ENCODE measurements around the gene PTGR1.
"Not testable (repeated sequence)": the region's sequence is repeated elsewhere in the genome, so short reads cannot be mapped to it uniquely, and the experiment has no call there.

The PTGR1 gene

GRCh38 chr9:111601237-111602018, 2.0 kb upstream of the PTGR1 start:
- Histone ChIP-seq H3K9me3 (ENCODE audit: control insufficient read depth, insufficient read depth, low read length) (no peaks in the 10 kb centered on the region), H3K36me3 (ENCODE audit: insufficient read depth, low read length) (0 out of 2 replicates have a peak, but pooled peaks cover 4% of the 10 kb centered on the region), H3K4me1 (ENCODE audit: insufficient read depth, low read length) (no peaks in the 10 kb centered on the region), H3K9ac (ENCODE audit: low read depth, low read length) (no peak overlapping the region)

GRCh38 chr9:111599955-111600343, 502 bp upstream of the PTGR1 start:
- H3K9ac ChIP-seq (ENCODE audit: low read depth, low read length) = peak overlapping the region; percentile 83

DNA sequence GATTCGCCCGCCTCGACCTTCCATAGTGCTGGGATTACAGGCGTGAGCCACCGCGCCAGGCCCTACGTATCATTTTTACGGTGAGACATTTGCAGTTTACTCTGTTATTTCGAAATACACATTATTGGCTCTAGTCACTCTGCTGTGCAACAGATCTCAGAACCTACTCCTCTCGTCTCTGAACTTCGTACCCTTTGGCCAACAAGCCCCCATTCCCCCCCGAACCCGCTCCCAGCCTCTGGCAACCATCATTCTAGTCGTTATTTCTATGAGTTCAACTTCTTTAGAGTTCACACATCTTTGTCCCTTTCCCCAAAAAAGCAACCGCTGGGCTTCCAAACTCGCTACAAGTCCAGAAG, 735 bp downstream of the PTGR1 start:
- H3K9me3 ChIP-seq (ENCODE audit: control insufficient read depth, insufficient read depth, low read length) = no peaks in the 10 kb centered on the region
- H3K4me1 ChIP-seq (ENCODE audit: insufficient read depth, low read length) = no peaks in the 10 kb centered on the region
- peaks cover 9% of the 10 kb centered on the region; the same call in 1 of the 2 replicates for H3K36me3 ChIP-seq (ENCODE audit: insufficient read depth, low read length)
- H3K9ac ChIP-seq (ENCODE audit: low read depth, low read length) = peak overlapping the region; percentile 83

More at GRCh38 chr9:111599955-111600343, 502 bp upstream of the PTGR1 start:
- H3K36me3 ChIP-seq (ENCODE audit: insufficient read depth, low read length) = 0 out of 2 replicates have a peak, but pooled peaks cover 4% of the 10 kb centered on the region
- H3K9me3 ChIP-seq (ENCODE audit: control insufficient read depth, insufficient read depth, low read length) = no peaks in the 10 kb centered on the region
- H3K4me1 ChIP-seq (ENCODE audit: insufficient read depth, low read length) = no peaks in the 10 kb centered on the region

DNA sequence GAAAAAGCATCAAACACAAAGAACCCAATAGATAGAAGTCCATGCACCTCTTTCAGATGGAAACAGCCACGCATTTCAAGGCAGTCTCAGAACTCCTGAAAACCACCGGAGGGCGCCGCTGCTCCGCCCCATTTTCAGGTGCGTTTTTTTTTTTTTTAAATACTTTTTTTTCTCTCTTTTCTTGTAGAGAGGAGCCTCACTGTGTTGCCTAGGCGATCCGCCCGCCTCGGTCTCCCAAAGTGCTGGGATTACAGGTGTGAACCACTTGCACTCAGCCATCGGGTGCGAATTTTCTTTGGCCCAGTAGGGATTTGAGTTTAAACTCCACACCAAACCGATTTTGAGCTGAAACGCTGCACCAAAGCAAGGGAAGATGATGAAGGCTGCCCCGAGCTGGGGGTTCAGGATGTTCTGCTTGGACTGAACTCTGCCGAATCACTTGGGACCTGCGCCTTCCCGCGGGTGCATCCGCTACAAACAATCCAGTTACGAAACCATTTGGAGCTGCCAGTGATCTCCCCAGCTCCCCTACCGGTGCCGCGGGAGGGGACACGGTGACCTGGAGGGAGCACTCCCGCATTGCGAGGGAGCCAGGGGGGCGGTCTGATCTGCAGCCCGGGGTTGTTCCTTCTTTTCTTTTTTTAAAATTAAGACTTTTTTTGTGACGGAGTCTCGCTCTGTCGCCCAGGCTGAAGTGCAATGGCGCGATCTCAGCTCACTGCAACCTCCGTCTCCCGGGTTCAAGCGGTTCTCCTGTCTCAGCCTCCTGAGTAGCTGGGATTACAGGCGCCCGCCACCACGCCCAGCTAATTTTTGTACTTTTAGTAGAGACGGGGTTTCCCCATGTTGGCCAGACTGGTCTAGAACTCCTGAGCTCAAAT, 1.4 kb downstream of the PTGR1 start:
- Histone ChIP-seq H3K9me3 (ENCODE audit: control insufficient read depth, insufficient read depth, low read length) (no peaks in the 10 kb centered on the region), H3K9ac (ENCODE audit: low read depth, low read length) (peak overlapping the region; percentile 83), H3K36me3 (ENCODE audit: insufficient read depth, low read length) (peaks cover 11% of the 10 kb centered on the region; the same call in 1 of the 2 replicates), H3K4me1 (ENCODE audit: insufficient read depth, low read length) (no peaks in the 10 kb centered on the region)

- Histone ChIP-seq H3K36me3 (ENCODE audit: insufficient read depth, low read length) (peaks cover 13% of the 10 kb centered on the region), H3K9ac (ENCODE audit: low read depth, low read length) (no peak overlapping the region), H3K4me1 (ENCODE audit: insufficient read depth, low read length) (no peaks in the 10 kb centered on the region), H3K9me3 (ENCODE audit: control insufficient read depth, insufficient read depth, low read length) (no peaks in the 10 kb centered on the region)
Measured at GRCh38 chr9:111588846-111589245, 10.6 kb downstream of the PTGR1 start.

DNA sequence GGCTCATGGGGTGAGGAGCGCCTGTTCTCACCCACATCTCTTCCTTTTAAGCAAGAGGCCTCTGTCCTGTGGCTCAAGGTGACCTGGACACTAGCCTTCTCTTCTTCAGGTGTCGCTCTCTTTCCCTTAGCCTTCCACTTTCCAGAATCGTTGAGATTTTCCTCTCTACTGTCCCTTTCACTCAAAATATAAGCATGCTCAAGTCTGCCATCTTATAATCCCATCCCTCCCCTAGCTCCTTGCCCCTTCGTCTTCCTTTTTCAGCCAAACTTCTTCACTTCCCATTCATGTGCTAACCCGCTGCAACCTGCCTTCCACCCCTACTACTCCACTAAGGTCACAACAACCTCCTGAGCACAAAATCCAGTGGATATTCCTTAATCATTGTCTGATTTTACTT, 13.1 kb downstream of the PTGR1 start:
- Histone ChIP-seq H3K36me3 (ENCODE audit: insufficient read depth, low read length) (peaks cover 20% of the 10 kb centered on the region; the same call in 1 of the 2 replicates), H3K4me1 (ENCODE audit: insufficient read depth, low read length) (no peaks in the 10 kb centered on the region), H3K9ac (ENCODE audit: low read depth, low read length) (no peak overlapping the region), H3K9me3 (ENCODE audit: control insufficient read depth, insufficient read depth, low read length) (no peaks in the 10 kb centered on the region)

GRCh38 chr9:111582888-111583287, 16.6 kb downstream of the PTGR1 start:
- no peak overlapping the region for H3K9ac ChIP-seq (ENCODE audit: low read depth, low read length)
- H3K36me3 ChIP-seq (ENCODE audit: insufficient read depth, low read length) = peaks cover 22% of the 10 kb centered on the region
- H3K9me3 ChIP-seq (ENCODE audit: control insufficient read depth, insufficient read depth, low read length) = no peaks in the 10 kb centered on the region
- H3K4me1 ChIP-seq (ENCODE audit: insufficient read depth, low read length) = no peaks in the 10 kb centered on the region

- Histone ChIP-seq H3K4me1 (ENCODE audit: insufficient read depth, low read length) (no peaks in the 10 kb centered on the region), H3K9me3 (ENCODE audit: control insufficient read depth, insufficient read depth, low read length) (peaks cover 12% of the 10 kb centered on the region), H3K36me3 (ENCODE audit: insufficient read depth, low read length) (peaks cover 26% of the 10 kb centered on the region), H3K9ac (ENCODE audit: low read depth, low read length) (no peak overlapping the region)
Measured at GRCh38 chr9:111572950-111573604, 26.4 kb downstream of the PTGR1 start.

GRCh38 chr9:111568127-111568526, 31.3 kb downstream of the PTGR1 start:
- not testable (repeated sequence) for H3K4me1 ChIP-seq (ENCODE audit: insufficient read depth, low read length); H3K9ac ChIP-seq (ENCODE audit: low read depth, low read length)
- H3K9me3 ChIP-seq (ENCODE audit: control insufficient read depth, insufficient read depth, low read length) = peaks cover 12% of the 10 kb centered on the region
- H3K36me3 ChIP-seq (ENCODE audit: insufficient read depth, low read length) = peaks cover 28% of the 10 kb centered on the region

GRCh38 chr9:111566234-111566633, 33.2 kb downstream of the PTGR1 start:
- Histone ChIP-seq H3K36me3 (ENCODE audit: insufficient read depth, low read length) (peaks cover 34% of the 10 kb centered on the region), H3K4me1 (ENCODE audit: insufficient read depth, low read length) (no peaks in the 10 kb centered on the region), H3K9me3 (ENCODE audit: control insufficient read depth, insufficient read depth, low read length) (peaks cover 12% of the 10 kb centered on the region), H3K9ac (ENCODE audit: low read depth, low read length) (no peak overlapping the region)

GRCh38 chr9:111561165-111561719, 38.2 kb downstream of the PTGR1 start:
- Histone ChIP-seq H3K4me1 (ENCODE audit: insufficient read depth, low read length) (no peaks in the 10 kb centered on the region), H3K36me3 (ENCODE audit: insufficient read depth, low read length) (peaks cover 8% of the 10 kb centered on the region), H3K9ac (ENCODE audit: low read depth, low read length) (no peak overlapping the region), H3K9me3 (ENCODE audit: control insufficient read depth, insufficient read depth, low read length) (peaks cover 6% of the 10 kb centered on the region; the same call in 1 of the 2 replicates)

DNA sequence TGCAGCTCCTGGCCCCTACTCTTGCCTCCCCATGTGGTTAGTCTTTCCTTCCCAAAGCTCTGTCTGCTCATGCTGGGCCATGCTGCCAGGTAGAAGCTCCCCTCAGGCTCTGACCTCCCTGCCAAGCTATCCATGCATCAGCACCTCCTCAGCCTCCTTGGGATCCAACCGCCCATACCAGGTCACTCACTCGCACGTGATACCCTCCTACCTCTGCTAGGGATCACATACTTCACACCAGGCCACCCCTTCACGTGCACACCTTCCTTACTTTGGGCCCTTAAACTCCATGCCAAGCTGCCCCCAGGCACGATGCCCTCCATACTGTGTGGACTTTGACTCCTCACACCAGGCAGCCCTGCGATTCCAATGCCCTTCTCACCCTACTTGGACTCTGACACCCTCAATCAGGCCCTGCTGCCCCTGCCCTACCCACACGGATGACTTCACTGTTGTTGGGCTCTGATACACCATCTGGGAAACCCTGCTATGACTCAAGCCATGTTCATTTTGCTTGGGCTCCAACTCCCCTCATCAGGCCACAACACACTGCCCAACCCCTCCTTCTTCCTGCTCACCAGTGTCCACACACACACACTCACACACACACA, 40.3 kb downstream of the PTGR1 start:
- Histone ChIP-seq H3K36me3 (ENCODE audit: insufficient read depth, low read length) (peaks cover 10% of the 10 kb centered on the region; the same call in 1 of the 2 replicates), H3K9ac (ENCODE audit: low read depth, low read length) (no peak overlapping the region), H3K9me3 (ENCODE audit: control insufficient read depth, insufficient read depth, low read length) (peaks cover 18% of the 10 kb centered on the region; the same call in 1 of the 2 replicates), H3K4me1 (ENCODE audit: insufficient read depth, low read length) (no peaks in the 10 kb centered on the region)

DNA sequence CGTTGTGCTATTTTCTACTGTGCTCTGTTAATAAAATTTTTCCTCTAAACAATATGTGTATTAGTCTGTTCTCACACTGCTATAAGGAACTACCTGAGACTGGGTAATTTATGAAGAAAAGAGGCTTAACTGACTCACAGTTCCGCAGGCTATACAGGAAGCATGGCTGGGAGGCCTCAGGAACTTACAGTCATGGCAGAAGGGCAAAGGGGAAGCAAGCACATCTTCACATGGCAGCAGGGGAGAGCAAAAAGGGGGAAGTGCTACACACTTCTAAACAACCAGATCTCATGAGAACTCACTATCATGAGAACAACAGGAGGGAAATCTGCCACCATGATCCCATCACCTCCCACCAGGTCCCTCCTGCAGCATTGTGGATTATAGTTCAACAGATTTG, 44.0 kb downstream of the PTGR1 start:
- H3K36me3 ChIP-seq (ENCODE audit: insufficient read depth, low read length) = peaks cover 12% of the 10 kb centered on the region
- peaks cover 25% of the 10 kb centered on the region for H3K9me3 ChIP-seq (ENCODE audit: control insufficient read depth, insufficient read depth, low read length)
- not testable (repeated sequence) for H3K4me1 ChIP-seq (ENCODE audit: insufficient read depth, low read length); H3K9ac ChIP-seq (ENCODE audit: low read depth, low read length)

DNA sequence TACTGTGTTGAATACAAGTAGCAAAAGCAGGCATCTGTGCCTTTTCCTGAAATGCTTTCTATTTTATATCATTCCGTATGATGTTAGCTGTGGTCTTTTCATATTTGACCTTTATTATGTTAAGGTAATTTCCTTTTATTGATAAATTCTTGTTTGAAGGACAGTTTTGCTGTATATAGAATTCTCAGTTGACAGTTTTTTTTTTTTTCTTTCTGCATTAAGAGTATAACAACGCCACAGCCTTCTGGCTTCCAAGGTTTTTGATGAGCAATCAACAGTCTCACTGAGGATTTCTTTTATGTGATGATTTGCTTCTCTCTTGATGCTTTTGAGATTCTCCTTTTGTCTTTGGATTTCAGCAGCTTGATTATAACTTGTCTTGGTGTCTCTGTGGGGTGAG, 50.8 kb downstream of the PTGR1 start:
- Histone ChIP-seq H3K9me3 (ENCODE audit: control insufficient read depth, insufficient read depth, low read length) (peaks cover 72% of the 10 kb centered on the region), H3K36me3 (ENCODE audit: insufficient read depth, low read length) (peaks cover 60% of the 10 kb centered on the region), H3K4me1 (ENCODE audit: insufficient read depth, low read length) (no peaks in the 10 kb centered on the region), H3K9ac (ENCODE audit: low read depth, low read length) (no peak overlapping the region)
